Middle frontal gyrus (tissue), 1 donor: ENCODE measurements around the gene ZNF536.
"Not testable (repeated sequence)": the region's sequence is repeated elsewhere in the genome, so short reads cannot be mapped to it uniquely, and the experiment has no call there.

Experiments
- DNase-seq: peaks from one replicate; pipeline ENCODE4 v3.0.0-alpha.2; 2015; ENCODE audit warnings: low spot score; ENCODE audit errors: extremely low spot score

The ZNF536 gene

DNA sequence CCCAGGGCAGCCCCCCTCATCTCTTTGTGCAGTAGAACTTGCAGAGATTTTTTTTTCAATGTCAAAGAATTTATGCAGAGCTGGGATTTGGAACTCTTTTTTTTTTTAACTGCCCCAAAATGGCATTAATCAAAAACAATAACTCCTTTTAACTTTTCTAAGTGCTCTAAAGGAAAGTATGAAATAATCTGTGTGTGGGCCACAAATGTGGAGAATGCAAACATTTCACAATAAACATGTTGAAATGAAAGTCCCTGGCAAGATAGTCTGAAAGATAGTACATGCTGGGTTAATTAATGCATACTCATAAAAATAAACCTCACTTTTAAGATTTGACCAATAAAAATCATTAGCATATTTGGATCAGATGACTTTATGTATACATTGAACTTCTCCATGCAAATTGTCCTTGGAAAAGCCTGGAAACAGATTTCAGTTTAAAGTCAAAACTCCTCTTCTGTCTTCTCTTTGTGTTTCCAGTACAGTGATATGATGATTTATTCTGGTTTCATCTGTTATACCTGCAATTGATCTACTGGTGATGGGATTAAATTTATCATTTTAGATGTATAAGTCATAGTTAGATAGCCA lies 30.5 kb upstream of the ZNF536 start:
- no peak for DNase-seq

DNA sequence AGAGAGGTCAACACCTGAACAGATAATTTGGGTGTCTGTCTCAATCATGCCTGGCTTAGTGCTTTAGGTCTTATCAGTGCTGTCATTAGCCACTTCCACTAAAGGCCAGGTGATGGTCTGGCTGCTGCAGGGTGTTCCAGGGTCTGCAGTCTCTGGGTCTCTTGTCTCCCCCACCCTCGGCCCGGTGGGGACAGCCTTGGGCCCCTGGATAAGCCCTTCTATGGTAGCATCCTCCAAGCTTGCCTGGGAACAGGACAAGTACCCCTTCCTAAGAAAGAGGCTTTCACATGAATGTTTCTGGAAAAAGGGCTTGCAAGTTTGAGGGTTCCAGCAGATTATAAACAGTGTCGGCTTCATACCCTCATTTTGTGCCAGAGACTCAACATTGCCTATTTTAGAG lies 29.3 kb upstream of the ZNF536 start:
- no peak for DNase-seq

DNA sequence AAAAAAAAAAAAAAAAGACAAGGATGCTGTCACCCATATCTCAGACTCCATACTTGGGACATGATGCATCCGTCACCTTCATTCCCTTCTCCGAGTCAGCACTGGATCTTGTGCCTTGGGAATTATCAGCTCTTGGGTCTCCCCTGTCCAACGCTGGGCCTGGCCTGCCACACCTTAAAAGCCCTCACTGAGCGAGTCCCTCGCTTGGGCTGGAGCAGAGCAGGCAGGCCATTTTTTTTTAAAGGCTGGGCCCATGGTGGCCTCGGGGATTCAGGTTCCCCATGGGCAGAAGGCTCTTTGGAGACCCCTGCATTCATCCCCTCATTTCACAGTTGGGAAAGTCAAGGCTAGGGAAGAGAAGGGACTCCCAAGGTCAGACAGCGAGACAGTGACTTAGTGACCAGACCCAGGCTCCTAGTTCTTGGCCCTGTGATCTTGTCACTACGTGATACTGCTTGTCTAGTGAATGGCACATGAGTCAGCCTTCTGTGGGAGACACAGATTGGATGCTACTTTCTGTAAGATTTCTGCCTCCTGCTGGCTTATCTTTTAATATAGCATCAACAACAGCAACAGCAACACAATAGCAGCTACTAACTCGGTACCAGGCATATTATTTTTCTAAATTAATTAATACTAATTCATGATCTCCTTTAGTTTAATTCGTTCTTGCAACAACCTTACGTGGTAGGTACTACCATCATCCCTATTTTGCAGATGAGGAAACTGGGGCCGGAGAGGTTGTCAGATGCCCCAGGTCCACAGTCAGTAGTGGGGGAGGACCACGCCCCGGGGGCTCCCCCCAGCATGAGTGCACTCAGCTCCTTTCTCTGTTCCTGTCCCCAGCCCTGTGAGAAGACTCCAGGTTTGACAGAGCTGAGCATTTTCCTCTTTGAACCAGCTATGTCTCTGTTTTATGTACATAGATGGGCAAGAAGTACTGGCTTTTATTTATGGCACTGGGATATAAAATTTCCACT lies 27.4 kb upstream of the ZNF536 start:
- DNase-seq, result no peak

GRCh38 chr19:30345686-30346085 lies 26.5 kb upstream of the ZNF536 start:
- DNase-seq, result no peak

DNA sequence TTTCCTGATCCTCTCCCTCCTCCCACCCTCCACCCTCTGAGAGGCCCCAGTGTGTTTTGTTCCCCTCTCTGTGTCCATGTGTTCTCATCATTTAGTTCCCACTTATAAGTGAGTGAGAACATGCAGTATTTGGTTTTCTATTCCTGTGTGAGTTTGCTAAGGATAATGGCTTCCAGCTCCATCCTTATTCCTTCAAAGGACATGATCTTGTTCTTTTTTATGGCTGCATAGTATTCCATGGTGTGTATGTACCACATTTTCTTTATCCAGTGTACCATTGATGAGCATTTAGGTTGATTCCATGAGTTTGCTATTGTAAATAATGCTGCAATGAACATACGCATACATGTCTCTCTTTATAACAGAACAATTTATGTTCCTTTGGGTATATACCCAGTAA lies 25.7 kb upstream of the ZNF536 start:
- DNase-seq, result not testable (repeated sequence)

- DNase-seq, result no peak
These were observed 23.0 kb upstream of the ZNF536 start for GRCh38 chr19:30349131-30349730.

DNA sequence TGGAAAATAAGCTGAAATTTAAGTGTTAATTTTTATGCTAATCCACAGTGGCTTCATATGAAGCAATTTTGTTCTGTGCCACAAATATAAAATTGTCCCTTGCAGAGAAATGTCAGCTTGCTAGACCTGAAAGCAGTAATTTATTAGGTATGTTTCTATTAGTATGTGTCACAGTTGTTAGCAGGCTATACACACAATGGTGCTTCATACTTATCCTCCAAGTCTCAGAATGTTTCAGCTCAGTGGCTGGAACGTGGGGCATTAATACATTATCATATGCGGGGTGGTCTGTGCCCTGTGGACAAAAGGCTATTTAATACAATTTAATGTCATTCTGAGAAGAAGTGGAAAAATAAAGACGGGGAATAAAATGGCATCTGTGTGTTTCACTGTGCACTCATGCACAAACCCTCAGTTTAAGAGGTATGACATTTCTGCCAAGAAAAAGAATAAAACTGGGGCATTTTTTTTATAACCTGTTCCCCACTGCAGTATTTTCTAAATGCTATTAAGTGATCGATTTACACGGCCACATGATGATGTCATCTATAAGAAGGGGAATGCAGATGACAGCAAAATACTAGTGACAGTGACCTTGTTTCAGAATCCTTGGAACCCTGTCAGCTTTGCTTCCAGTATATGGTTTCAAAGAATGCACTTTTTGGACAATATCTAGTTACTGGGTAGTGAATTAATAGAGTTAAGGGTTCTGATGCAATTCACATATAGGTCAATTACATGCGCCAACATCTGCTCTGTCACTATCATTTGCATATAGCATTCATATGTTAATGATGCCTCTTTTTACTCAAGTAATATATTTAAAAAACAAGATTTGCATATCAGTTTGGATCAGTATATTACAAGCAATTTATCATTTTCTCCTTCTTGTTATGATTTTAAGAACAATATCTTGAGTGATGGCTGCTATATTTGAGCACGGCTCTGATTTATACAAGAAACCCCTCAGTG lies 21.2 kb upstream of the ZNF536 start:
- no peak for DNase-seq

DNA sequence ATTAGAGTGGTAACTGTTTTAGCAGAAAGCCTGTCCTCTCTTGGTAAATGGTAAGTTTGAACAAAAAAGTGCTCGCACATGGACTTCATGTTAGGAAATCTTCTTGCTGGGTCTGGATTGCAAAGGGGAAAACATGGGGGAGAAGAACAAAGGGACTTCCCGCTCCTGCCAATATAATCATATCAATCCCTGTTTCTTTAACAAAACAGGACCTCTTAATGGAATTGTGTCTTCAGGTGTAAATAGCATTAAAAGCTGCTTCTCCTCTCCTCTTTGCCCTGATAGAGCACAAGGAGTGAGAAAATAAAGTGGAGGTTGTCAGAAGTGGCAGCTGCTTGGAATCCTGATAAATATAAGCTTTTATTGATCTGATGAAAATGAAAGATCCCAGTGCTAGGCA lies 20.4 kb upstream of the ZNF536 start:
- no peak for DNase-seq

GRCh38 chr19:30353394-30353945 lies 18.7 kb upstream of the ZNF536 start:
- no peak for DNase-seq

- DNase-seq, result no peak
These were observed 16.6 kb upstream of the ZNF536 start for GRCh38 chr19:30355586-30355985.

DNA sequence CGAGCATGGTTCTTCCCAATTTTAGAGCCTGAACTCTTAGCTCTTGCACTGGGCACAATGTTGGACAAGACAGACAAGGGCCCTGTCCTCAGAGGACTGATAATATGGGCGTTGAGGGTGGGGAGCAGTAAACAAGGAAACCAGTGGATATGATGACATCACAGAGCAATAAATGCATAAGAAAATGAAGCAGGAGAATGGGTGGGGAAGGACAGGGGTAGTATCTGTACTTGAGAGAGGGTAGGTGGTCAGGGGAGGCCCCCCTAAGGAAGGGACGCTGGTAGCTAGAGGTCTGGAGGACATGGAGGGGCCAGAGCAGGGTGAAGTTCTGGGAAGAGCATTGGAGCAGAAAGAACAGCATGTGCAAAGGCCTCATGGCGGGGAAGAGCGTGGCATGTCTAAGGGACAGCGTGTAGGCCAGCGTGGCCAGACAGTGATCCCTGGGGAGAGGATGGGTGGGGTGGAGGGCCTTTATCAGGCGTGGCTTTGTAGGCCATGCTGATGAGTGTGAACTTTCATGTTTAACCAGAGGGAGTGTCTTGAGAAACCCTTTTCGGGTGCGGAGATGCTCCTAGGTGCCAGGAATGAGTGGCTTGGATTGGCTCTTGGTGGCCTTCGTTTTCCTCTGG lies 15.1 kb upstream of the ZNF536 start:
- no peak for DNase-seq

GRCh38 chr19:30357580-30357954 lies 14.6 kb upstream of the ZNF536 start:
- no peak for DNase-seq

GRCh38 chr19:30358319-30358718 lies 13.9 kb upstream of the ZNF536 start:
- DNase-seq, result no peak

DNA sequence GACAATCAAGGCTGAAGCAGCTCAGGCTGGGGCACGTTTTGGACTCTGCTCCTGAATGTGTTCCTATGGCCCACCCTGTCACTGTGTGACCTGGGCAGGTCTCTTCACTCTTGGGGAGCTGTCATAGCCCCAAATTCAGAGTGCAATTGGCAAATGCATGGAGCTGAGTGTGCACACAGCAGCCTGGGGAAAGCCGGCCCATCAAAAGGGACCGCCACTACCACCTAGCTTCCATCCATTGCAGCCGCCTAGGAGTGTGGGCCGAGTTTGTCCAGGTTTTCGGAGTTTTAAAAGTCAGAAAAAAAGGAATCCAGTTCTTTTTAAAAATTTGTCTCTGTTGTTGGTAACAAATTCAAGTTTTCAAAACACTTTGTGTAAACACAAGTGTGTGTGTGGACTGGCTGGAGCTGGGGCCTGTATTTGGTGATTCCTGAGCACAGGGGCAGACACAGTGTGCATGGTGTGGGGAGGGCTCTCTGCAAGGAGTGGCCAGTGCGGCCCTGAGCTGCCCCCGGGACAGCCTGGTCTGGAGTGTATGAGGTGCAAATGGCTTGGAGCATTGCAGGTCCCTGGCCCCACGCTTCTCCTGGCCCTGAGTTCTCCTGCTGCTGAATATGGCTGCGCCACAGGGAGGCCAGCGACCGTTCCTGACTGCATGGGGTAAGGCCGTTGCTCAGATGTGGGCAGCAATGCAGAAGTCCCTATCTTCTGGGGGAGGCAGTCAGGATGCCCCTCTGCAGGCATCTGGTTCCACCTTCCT lies 13.2 kb upstream of the ZNF536 start:
- no peak for DNase-seq

GRCh38 chr19:30359936-30360335 lies 12.2 kb upstream of the ZNF536 start:
- no peak for DNase-seq

DNA sequence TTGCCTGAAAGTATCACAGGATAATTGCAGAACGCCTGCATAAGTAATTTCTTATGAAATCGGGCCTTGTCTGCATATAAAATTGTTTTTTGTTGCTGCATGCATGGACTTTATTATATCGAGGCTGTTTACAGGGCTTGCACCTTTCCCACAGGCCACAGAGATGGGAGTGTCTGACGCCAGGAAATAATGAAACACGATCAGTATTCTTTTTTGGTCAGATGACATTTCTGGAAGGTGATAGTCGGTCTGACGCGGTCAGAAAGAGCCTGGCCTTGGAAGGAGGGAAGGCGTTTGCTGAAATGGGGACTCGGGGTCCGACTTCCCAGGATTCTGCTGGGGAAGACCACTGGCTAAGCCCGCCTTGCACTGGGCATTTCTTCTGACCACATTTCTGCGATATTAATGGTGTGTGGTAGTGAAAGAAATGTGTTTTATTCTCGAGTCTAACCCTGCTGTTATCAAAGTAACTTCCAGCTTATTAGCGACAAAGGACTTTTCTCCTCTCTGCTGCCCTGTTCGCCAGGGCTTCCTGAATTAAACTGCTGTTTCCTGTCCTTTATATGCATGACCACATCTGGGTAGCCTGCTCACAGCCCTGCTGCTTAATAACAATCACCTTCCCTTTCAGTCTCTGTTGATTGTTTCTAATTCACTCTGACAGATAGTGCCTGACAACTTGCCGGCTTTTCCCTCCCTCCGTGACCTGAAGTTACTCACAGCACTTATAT lies 11.6 kb upstream of the ZNF536 start:
- no peak for DNase-seq

DNA sequence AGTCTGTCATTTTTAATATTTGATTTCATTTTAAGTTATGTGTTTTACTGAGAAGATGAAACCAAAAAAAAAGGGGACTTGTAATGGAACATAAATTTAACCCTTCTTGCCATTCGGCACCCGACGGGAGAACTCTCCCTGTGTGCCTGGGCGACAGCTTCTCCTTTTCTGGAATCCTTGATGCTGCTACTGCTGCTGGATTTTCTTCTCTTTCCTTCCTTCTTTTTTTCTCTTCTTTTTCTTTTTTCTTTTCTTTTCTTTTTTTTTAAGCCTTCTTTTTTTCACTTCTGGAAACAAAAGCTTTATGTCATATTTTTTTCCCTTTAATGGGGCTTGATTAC lies 11.1 kb upstream of the ZNF536 start:
- DNase-seq, result no peak

DNA sequence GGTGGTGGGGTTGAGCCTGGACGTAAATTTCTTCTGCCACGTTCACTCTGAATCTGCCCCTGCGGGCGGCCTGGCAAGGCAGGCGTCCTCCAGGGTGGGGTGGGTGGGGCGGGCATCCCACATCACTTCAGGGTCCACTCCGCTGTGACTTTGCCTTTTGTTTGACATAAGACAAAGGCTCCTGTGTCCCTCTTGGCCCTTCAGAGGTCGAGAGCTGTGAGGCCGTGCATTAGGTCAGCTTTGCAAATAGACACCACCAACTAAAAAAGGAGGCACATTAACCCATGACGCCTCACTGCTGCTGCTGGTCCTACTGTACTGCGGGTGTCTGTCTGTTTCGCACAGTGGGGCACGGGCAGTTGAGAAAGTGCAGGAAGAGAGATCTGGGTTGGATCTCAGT lies 10.5 kb upstream of the ZNF536 start:
- DNase-seq, result no peak

DNA sequence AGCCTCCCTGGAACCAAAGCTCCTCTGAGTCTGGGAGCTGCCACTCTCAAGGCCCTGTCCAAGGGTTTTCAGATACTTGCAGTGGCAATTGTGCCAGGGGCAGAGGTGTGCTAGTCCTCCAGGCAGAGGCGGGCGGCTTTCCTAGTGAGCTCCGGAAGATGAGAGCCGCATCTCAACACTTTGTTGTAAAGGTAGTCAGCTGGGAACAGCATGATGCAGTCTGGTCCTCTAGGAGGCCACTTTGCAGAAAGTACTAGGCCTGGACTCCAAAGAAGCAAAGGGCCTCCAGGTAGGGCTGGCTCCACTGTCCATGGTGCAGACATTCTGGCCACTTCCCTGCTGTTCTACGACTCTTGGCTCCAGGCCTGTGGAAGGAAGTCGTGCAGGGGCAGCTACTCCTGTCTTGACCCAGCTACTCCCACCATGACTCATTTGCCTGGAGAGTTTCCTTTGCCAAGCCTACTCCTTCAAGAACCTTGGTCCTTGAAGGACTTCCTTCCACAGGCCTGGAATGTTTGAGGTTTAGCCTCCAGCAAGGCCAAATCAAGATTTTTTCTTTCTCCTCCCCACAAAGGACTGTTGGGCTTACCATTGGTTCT lies 9.9 kb upstream of the ZNF536 start:
- DNase-seq, result no peak
